ENCODE results near the gene HPRT1. TPM values are rescaled to one million over a fixed set of nuclear protein-coding genes. Genes with fewer than 3 reads are reported as not detected.

Gene HPRT1
- polyA plus RNA-seq, 1 donor (not counting 4 experiments of a cell fraction or from before 2014, with no cell fraction given), result 48.1 TPM

GRCh38 chrX:134443020-134443419 lies 16.9 kb upstream of the HPRT1 start:
- Histone ChIP-seq H3K9me3 (ENCODE audit: control insufficient read depth, low read depth, low read length) (no peaks in the 10 kb centered on the region), H2AFZ (ENCODE audit: control insufficient read depth, low read length) (no peak overlapping the region), H3K79me2 (ENCODE audit: control insufficient read depth, insufficient read depth, low read length) (no peaks in the 10 kb centered on the region), H3K9me1 (ENCODE audit: control insufficient read depth, extremely low read depth, insufficient read depth, low read length) (no peaks in the 10 kb centered on the region), H4K20me1 (ENCODE audit: control insufficient read depth, extremely low read depth, insufficient read depth, low read length) (no peaks in the 10 kb centered on the region), H3K27me3 (ENCODE audit: control insufficient read depth, extremely low read depth, insufficient read depth, low read length) (no peaks in the 10 kb centered on the region), H3K4me1 (ENCODE audit: control insufficient read depth, extremely low read depth, insufficient read depth, low read length) (no peaks in the 10 kb centered on the region), H3K4me2 (ENCODE audit: control insufficient read depth, extremely low read depth, insufficient read depth, low read depth, low read length) (no peak overlapping the region), H3K9ac (ENCODE audit: control insufficient read depth, extremely low read depth, insufficient read depth, low read length) (no peak overlapping the region), H3K27ac (ENCODE audit: control insufficient read depth, insufficient read depth, low read length) (no peak overlapping the region), H3K4me3 (ENCODE audit: control insufficient read depth in 2 of 3, extremely low read depth in 1 of 3, insufficient read depth in 2 of 3, low read depth in 1 of 3, low read length in 3 of 3) (no peak overlapping the region), H3K36me3 (ENCODE audit: control insufficient read depth in 2 of 2, extremely low read depth in 1 of 2, insufficient read depth in 2 of 2, low read length in 2 of 2) (no peaks in the 10 kb centered on the region)
- FAIRE-seq (no peak), DNase-seq (ENCODE audit: low read depth, low spot score) (no peak)
- TF ChIP-seq CTCF (optimal IDR thresholded peaks at IDR 0.05 in 1 of 3, IDR thresholded peaks at IDR 0.05 in 1 of 3, conservative IDR thresholded peaks at IDR 0.05 in 1 of 3; ENCODE audit: extremely low read depth in 1 of 3, insufficient read depth in 2 of 3, low read length in 3 of 3) (no peak), EZH2 (IDR thresholded peaks at IDR 0.05; ENCODE audit: low read length) (no peak)
- dilution Hi-C loops (cut with MboI; ENCODE audit: extremely low pct_ligation_motif_present, low sequenced_read_pairs), result no loop called here

- Histone ChIP-seq H3K4me1 (ENCODE audit: control insufficient read depth, extremely low read depth, insufficient read depth, low read length) (no peaks in the 10 kb centered on the region), H3K27me3 (ENCODE audit: control insufficient read depth, extremely low read depth, insufficient read depth, low read length) (no peaks in the 10 kb centered on the region), H3K9me1 (ENCODE audit: control insufficient read depth, extremely low read depth, insufficient read depth, low read length) (no peaks in the 10 kb centered on the region), H3K9me3 (ENCODE audit: control insufficient read depth, low read depth, low read length) (no peaks in the 10 kb centered on the region), H3K9ac (ENCODE audit: control insufficient read depth, extremely low read depth, insufficient read depth, low read length) (no peak overlapping the region), H3K4me3 (ENCODE audit: control insufficient read depth in 2 of 3, extremely low read depth in 1 of 3, insufficient read depth in 2 of 3, low read depth in 1 of 3, low read length in 3 of 3) (no peak overlapping the region), H4K20me1 (ENCODE audit: control insufficient read depth, extremely low read depth, insufficient read depth, low read length) (no peaks in the 10 kb centered on the region), H3K27ac (ENCODE audit: control insufficient read depth, insufficient read depth, low read length) (no peak overlapping the region), H3K4me2 (ENCODE audit: control insufficient read depth, extremely low read depth, insufficient read depth, low read depth, low read length) (no peak overlapping the region), H3K79me2 (ENCODE audit: control insufficient read depth, insufficient read depth, low read length) (no peaks in the 10 kb centered on the region), H2AFZ (ENCODE audit: control insufficient read depth, low read length) (no peak overlapping the region), H3K36me3 (ENCODE audit: control insufficient read depth in 2 of 2, extremely low read depth in 1 of 2, insufficient read depth in 2 of 2, low read length in 2 of 2) (no peaks in the 10 kb centered on the region)
- DNase-seq (ENCODE audit: low read depth, low spot score), result no peak
- dilution Hi-C loops (cut with MboI; ENCODE audit: extremely low pct_ligation_motif_present, low sequenced_read_pairs), result no loop called here
- FAIRE-seq, result no peak
- TF ChIP-seq EZH2 (IDR thresholded peaks at IDR 0.05; ENCODE audit: low read length) (no peak), CTCF (optimal IDR thresholded peaks at IDR 0.05 in 1 of 3, IDR thresholded peaks at IDR 0.05 in 1 of 3, conservative IDR thresholded peaks at IDR 0.05 in 1 of 3; ENCODE audit: extremely low read depth in 1 of 3, insufficient read depth in 2 of 3, low read length in 3 of 3) (no peak)
These were observed 16.5 kb upstream of the HPRT1 start for GRCh38 chrX:134443461-134443860.
